Hepatocyte (in vitro differentiated cells): ENCODE data around the gene EVA1A. TPM values are rescaled to one million over a fixed set of nuclear protein-coding genes. Genes with fewer than 3 reads are reported as not detected.
A peak's percentile ranks its signal among the peaks of the same experiment; 100 is the strongest.

Experiments
- DNase-seq: peaks from one replicate; pipeline ENCODE4 v3.0.0-alpha.2; 2016; ENCODE audit warnings: low spot score
- H2AFZ ChIP-seq: fragments of 200-600 bp; sonication (generic); 2 replicates; pipeline ENCODE4 v1.6.0; 2016; ENCODE audit warnings: antibody characterized with exemption, mild to moderate bottlenecking
- H3K27ac ChIP-seq: fragments of 200-600 bp; sonication (generic); 2 replicates; pipeline ENCODE4 v1.5.1; 2016; ENCODE audit warnings: mild to moderate bottlenecking
- H3K27me3 ChIP-seq: fragments of 200-600 bp; sonication (generic); 2 replicates; pipeline ENCODE4 v1.6.1; 2016
- H3K36me3 ChIP-seq: fragments of 200-600 bp; sonication (generic); replicated peaks from 2 replicates; pipeline ENCODE4 v1.5.1; 2016; ENCODE audit warnings: low read depth; ENCODE audit not compliant: insufficient read depth
- H3K4me1 ChIP-seq: fragments of 200-600 bp; sonication (generic); 2 replicates; pipeline ENCODE4 v1.5.1; 2016; ENCODE audit warnings: mild to moderate bottlenecking, moderate library complexity; ENCODE audit not compliant: insufficient read depth
- H3K4me2 ChIP-seq: fragments of 200-600 bp; sonication (generic); 2 replicates; pipeline ENCODE4 v1.6.0; 2016
- H3K4me3 ChIP-seq: fragments of 200-600 bp; sonication (generic); 2 replicates; pipeline ENCODE4 v1.5.1; 2016; ENCODE audit warnings: mild to moderate bottlenecking
- H3K79me2 ChIP-seq: fragments of 200-600 bp; sonication (generic); 2 replicates; pipeline ENCODE4 v1.6.0; 2017; ENCODE audit warnings: mild to moderate bottlenecking
- H3K9me2 ChIP-seq: fragments of 200-600 bp; sonication (generic); replicated peaks from 2 replicates; pipeline ENCODE4 v1.6.0; 2017; ENCODE audit warnings: mild to moderate bottlenecking; ENCODE audit not compliant: insufficient read depth
- H3K9me3 ChIP-seq: fragments of 200-600 bp; sonication (generic); 2 replicates; pipeline ENCODE4 v1.5.1; 2016; ENCODE audit warnings: low read depth, mild to moderate bottlenecking
- H4K20me1 ChIP-seq: fragments of 200-600 bp; sonication (generic); 2 replicates; pipeline ENCODE4 v1.6.0; 2016; ENCODE audit warnings: mild to moderate bottlenecking; ENCODE audit not compliant: insufficient read depth, poor library complexity, severe bottlenecking
- CTCF ChIP-seq: fragments of 200-600 bp; sonication (generic); IDR thresholded peaks from 2 replicates; pipeline ENCODE4 v1.5.1; 2016; ENCODE audit warnings: antibody characterized with exemption, mild to moderate bottlenecking; ENCODE audit not compliant: poor library complexity
- EZH2 ChIP-seq: fragments of 200-600 bp; sonication (generic); IDR thresholded peaks from 2 replicates; pipeline ENCODE4 v1.6.1; 2016; ENCODE audit warnings: antibody characterized with exemption, mild to moderate bottlenecking, borderline replicate concordance
- EZH2phosphoT487 ChIP-seq: fragments of 200-600 bp; sonication (generic); IDR thresholded peaks from one replicate; pipeline ENCODE4 v1.6.1; 2018; ENCODE audit warnings: antibody characterized with exemption, mild to moderate bottlenecking, low read depth, moderate library complexity; ENCODE audit not compliant: unreplicated experiment, severe bottlenecking
- WGBS: methylation state at CpG from one replicate; pipeline ENCODE4 v1.1.6; 2016; ENCODE audit warnings: low lambda C conversion rate; ENCODE audit errors: missing lambda C conversion rate; 5-methylcytosine and 5-hydroxymethylcytosine counted together
- polyA plus RNA-seq: library from polyadenylated mRNA; unstranded; fragments of >200 nt; fragmentation: Nextera tagmentation; extraction: Ambion mirVana; gene quantifications from 2 replicates; pipeline ENCODE4 v1.2.1, GENCODE V29; 2016
- total RNA-seq: library from RNA; depleted of rRNA; stranded (reverse); fragments of >200 nt; gene quantifications from 2 replicates; pipeline ENCODE4 v1.2.3, GENCODE V29; 2014

Gene EVA1A
- total and polyA plus RNA-seq, 2 experiments from 2014 or later: 15.3 to 30.8 TPM

GRCh38 chr2:75516378-75517360 is 44.1 kb downstream of the EVA1A start:
- peaks cover 15% of the 10 kb centered on the region for H3K4me1 ChIP-seq
- H3K36me3 ChIP-seq: no peaks in the 10 kb centered on the region
- peak; percentile 51 for DNase-seq
- peaks cover 3% of the 10 kb centered on the region for H3K79me2 ChIP-seq
- peak overlapping the region; percentile 21 for H3K4me2 ChIP-seq
- no peaks in the 10 kb centered on the region for H4K20me1 ChIP-seq
- no peaks in the 10 kb centered on the region for H3K27me3 ChIP-seq
- H2AFZ ChIP-seq: no peak overlapping the region
- no peak for TF ChIP-seq EZH2phosphoT487
- TF ChIP-seq EZH2: no peak
- TF ChIP-seq CTCF: no peak
- WGBS: 68% methylated on average over 8 of the region's 8 CpGs
- H3K4me3 ChIP-seq: no peak overlapping the region
- no peaks in the 10 kb centered on the region for H3K9me2 ChIP-seq
- peak overlapping the region; percentile 71 for H3K27ac ChIP-seq
- no peaks in the 10 kb centered on the region for H3K9me3 ChIP-seq

- Histone ChIP-seq H3K27ac (peak overlapping the region; percentile 71), H3K4me3 (no peak overlapping the region), H3K27me3 (no peaks in the 10 kb centered on the region), H2AFZ (no peak overlapping the region), H3K9me2 (no peaks in the 10 kb centered on the region), H3K4me1 (peaks cover 8% of the 10 kb centered on the region), H3K79me2 (peaks cover 3% of the 10 kb centered on the region), H3K9me3 (no peaks in the 10 kb centered on the region), H4K20me1 (no peaks in the 10 kb centered on the region), H3K4me2 (no peak overlapping the region), H3K36me3 (no peaks in the 10 kb centered on the region)
- no peak for TF ChIP-seq CTCF
- TF ChIP-seq EZH2: no peak
- no peak for TF ChIP-seq EZH2phosphoT487
- 92% methylated on average over 7 of the region's 7 CpGs for WGBS
- DNase-seq: no peak
Observed at GRCh38 chr2:75515584-75516368, 45.0 kb downstream of the EVA1A start.

- TF ChIP-seq CTCF (no peak), EZH2 (no peak), EZH2phosphoT487 (no peak)
Observed at GRCh38 chr2:75513616-75514170, 47.0 kb downstream of the EVA1A start.

More at GRCh38 chr2:75513616-75514170, 47.0 kb downstream of the EVA1A start:
- H2AFZ ChIP-seq: no peak overlapping the region
- DNase-seq: no peak
- H4K20me1 ChIP-seq: no peaks in the 10 kb centered on the region
- WGBS: 95% methylated on average over 4 of the region's 4 CpGs
- no peaks in the 10 kb centered on the region for H3K9me2 ChIP-seq
- H3K9me3 ChIP-seq: no peaks in the 10 kb centered on the region
- no peak overlapping the region for H3K4me3 ChIP-seq
- peaks cover 3% of the 10 kb centered on the region for H3K79me2 ChIP-seq
- no peaks in the 10 kb centered on the region for H3K36me3 ChIP-seq
- H3K27me3 ChIP-seq: no peaks in the 10 kb centered on the region
- no peak overlapping the region for H3K4me2 ChIP-seq
- H3K4me1 ChIP-seq: peaks cover 7% of the 10 kb centered on the region
- H3K27ac ChIP-seq: no peak overlapping the region
